ENCODE data around the gene GK.
"Not testable (repeated sequence)": the region's sequence is repeated elsewhere in the genome, so short reads cannot be mapped to it uniquely, and the experiment has no call there.

GK gene

GRCh38 chrX:30706216-30706775 is 53.1 kb downstream of the GK start:
- no peak for DNase-seq (ENCODE audit: low read depth, low spot score)

- no peak for DNase-seq (ENCODE audit: low read depth, low spot score)
These were observed 59.0 kb downstream of the GK start for GRCh38 chrX:30712214-30712613.

GRCh38 chrX:30713061-30713525 is 59.9 kb downstream of the GK start:
- no peak for DNase-seq (ENCODE audit: low read depth, low spot score)

- no peak for DNase-seq (ENCODE audit: low read depth, low spot score)
These were observed 60.9 kb downstream of the GK start for GRCh38 chrX:30714138-30714537.

GRCh38 chrX:30715976-30716375 is 62.8 kb downstream of the GK start:
- no peak for DNase-seq (ENCODE audit: low read depth, low spot score)

- DNase-seq (ENCODE audit: low read depth, low spot score): no peak
These were observed 80.8 kb downstream of the GK start for GRCh38 chrX:30733852-30734660.

- no peak for DNase-seq (ENCODE audit: low read depth, low spot score)
These were observed 81.6 kb downstream of the GK start for GRCh38 chrX:30734782-30735181.

GRCh38 chrX:30735839-30736238 is 82.6 kb downstream of the GK start:
- no peak for DNase-seq (ENCODE audit: low read depth, low spot score)

- DNase-seq (ENCODE audit: low read depth, low spot score): no peak
These were observed 88.3 kb downstream of the GK start for GRCh38 chrX:30741545-30741944.

- no peak for DNase-seq (ENCODE audit: low read depth, low spot score)
These were observed 95.2 kb downstream of the GK start for GRCh38 chrX:30748342-30748960.

GRCh38 chrX:30751497-30751896 is 98.3 kb downstream of the GK start:
- DNase-seq (ENCODE audit: low read depth, low spot score): no peak

- DNase-seq (ENCODE audit: low read depth, low spot score): no peak
These were observed 109.5 kb downstream of the GK start for GRCh38 chrX:30762755-30763154.

- DNase-seq (ENCODE audit: low read depth, low spot score): not testable (repeated sequence)
These were observed 120.5 kb downstream of the GK start for GRCh38 chrX:30773764-30774163.

GRCh38 chrX:30777575-30777974 is 124.4 kb downstream of the GK start:
- DNase-seq (ENCODE audit: low read depth, low spot score): no peak

- DNase-seq (ENCODE audit: low read depth, low spot score): no peak
These were observed 126.3 kb downstream of the GK start for GRCh38 chrX:30779453-30780030.

All from brain pericyte (primary cell).